ENCODE measurements around the gene SLC12A2. TPM values are rescaled to one million over a fixed set of nuclear protein-coding genes. Genes with fewer than 3 reads are reported as not detected.

The SLC12A2 gene
- total and polyA plus RNA-seq, 4 donors = 32.0 to 198 (median 86.0) TPM

DNA sequence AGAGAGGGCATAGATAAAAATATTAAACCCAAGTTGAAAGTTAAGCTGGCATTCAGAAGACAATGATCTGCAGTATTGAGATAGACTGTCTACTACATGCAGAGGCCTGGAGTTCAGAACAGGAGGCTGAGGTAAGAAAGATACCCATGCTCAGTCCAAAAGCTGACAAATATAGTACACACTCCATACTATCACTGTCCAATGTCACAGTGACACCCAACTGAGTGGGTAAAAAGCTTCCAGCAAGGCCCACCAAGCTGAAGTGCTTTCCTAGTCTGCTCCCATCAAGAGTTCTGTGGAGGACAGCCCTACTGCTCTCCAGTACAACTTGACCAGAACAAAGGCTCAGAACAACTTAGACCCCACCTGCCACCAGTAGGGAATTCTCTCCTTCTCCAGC lies 124.9 kb downstream of the SLC12A2 start:
- no peaks in the 10 kb centered on the region for H3K27me3 ChIP-seq (ENCODE audit: control insufficient read depth, insufficient read depth, low read length)
- H3K9me3 ChIP-seq (ENCODE audit: control insufficient read depth, insufficient read depth, low read length) = no peaks in the 10 kb centered on the region
- DNase-seq (ENCODE audit: low read depth in 4 of 6, low spot score in 6 of 6) = no peak
- no peaks in the 10 kb centered on the region for H3K36me3 ChIP-seq (ENCODE audit: control insufficient read depth, insufficient read depth, low read length)
- no peak overlapping the region for H3K4me3 ChIP-seq (ENCODE audit: low read depth, low read length)
- H3K4me1 ChIP-seq (ENCODE audit: control insufficient read depth, insufficient read depth, low read length) = no peaks in the 10 kb centered on the region
- no peak overlapping the region for H3K27ac ChIP-seq (ENCODE audit: low read depth, low read length)

- WGBS (ENCODE audit: insufficient coverage) = 67% methylated on average over 1 of the region's 5 CpGs
- Histone ChIP-seq H3K27me3 (ENCODE audit: control insufficient read depth, insufficient read depth, low read length) (no peaks in the 10 kb centered on the region), H3K4me3 (ENCODE audit: low read depth, low read length) (no peak overlapping the region), H3K27ac (ENCODE audit: low read depth, low read length) (no peak overlapping the region), H3K36me3 (ENCODE audit: control insufficient read depth, insufficient read depth, low read length) (no peaks in the 10 kb centered on the region), H3K4me1 (ENCODE audit: control insufficient read depth, insufficient read depth, low read length) (peaks cover 12% of the 10 kb centered on the region), H3K9me3 (ENCODE audit: control insufficient read depth, insufficient read depth, low read length) (no peaks in the 10 kb centered on the region)
- no peak for DNase-seq (ENCODE audit: low read depth in 4 of 6, low spot score in 6 of 6)
Observed at GRCh38 chr5:128212191-128212806, 128.7 kb downstream of the SLC12A2 start.

DNA sequence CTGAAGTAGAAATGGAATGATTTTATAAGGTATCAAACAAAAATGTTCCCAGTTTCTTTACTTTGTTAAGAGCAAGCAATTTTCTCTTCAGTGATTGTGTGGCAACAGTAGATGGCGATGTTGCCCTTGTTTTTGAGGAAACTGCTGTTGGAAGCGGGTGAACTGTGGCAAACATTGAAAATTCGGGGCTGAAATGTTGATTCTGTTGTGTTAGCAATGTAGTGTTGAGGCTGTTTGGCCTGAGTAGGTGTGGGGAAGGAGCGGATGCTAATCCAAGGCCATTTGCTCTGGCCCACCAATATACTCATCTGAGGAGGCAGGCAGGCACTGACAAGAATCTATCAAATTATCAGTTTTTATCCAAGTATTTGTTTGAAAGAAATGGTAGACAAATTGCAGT lies 129.8 kb downstream of the SLC12A2 start:
- DNase-seq (ENCODE audit: low read depth in 4 of 6, low spot score in 6 of 6) = peak in 5 of 6 donors; percentile 63 to 94 (median 71)
- WGBS (ENCODE audit: insufficient coverage) = 0% methylated on average over 1 of the region's 4 CpGs
- Histone ChIP-seq H3K27me3 (ENCODE audit: control insufficient read depth, insufficient read depth, low read length) (no peaks in the 10 kb centered on the region), H3K9me3 (ENCODE audit: control insufficient read depth, insufficient read depth, low read length) (no peaks in the 10 kb centered on the region), H3K4me3 (ENCODE audit: low read depth, low read length) (no peak overlapping the region), H3K4me1 (ENCODE audit: control insufficient read depth, insufficient read depth, low read length) (peaks cover 13% of the 10 kb centered on the region), H3K36me3 (ENCODE audit: control insufficient read depth, insufficient read depth, low read length) (no peaks in the 10 kb centered on the region), H3K27ac (ENCODE audit: low read depth, low read length) (no peak overlapping the region)

- Histone ChIP-seq H3K4me3 (ENCODE audit: low read depth, low read length) (no peak overlapping the region), H3K27ac (ENCODE audit: low read depth, low read length) (no peak overlapping the region), H3K9me3 (ENCODE audit: control insufficient read depth, insufficient read depth, low read length) (no peaks in the 10 kb centered on the region), H3K27me3 (ENCODE audit: control insufficient read depth, insufficient read depth, low read length) (no peaks in the 10 kb centered on the region), H3K4me1 (ENCODE audit: control insufficient read depth, insufficient read depth, low read length) (peaks cover 13% of the 10 kb centered on the region), H3K36me3 (ENCODE audit: control insufficient read depth, insufficient read depth, low read length) (no peaks in the 10 kb centered on the region)
- WGBS (ENCODE audit: insufficient coverage) = no CpG with 5 or more reads among the region's 5 CpGs
- DNase-seq (ENCODE audit: low read depth in 4 of 6, low spot score in 6 of 6) = no peak
Observed at GRCh38 chr5:128213833-128214232, 130.3 kb downstream of the SLC12A2 start.

DNA sequence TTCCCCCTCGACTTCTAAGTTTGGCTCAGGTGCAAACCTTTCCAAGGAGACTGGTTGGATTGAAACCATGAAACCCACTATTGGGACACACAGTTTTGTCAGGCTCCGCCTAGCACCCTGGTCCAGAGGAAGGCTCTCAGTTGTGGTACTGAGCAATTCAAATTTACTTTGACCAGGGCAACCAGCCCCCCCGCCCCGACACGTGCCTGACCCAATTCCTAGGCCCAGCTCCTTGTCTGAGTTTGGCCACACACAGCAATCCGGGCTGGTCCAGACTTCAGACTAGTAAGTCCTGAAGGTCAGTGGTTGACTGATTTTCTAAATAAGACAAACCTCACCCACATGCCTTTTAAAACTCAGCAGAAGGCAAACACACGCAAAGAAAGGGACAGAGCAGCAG lies 132.7 kb downstream of the SLC12A2 start:
- Histone ChIP-seq H3K27ac (ENCODE audit: low read depth, low read length) (no peak overlapping the region), H3K9me3 (ENCODE audit: control insufficient read depth, insufficient read depth, low read length) (no peaks in the 10 kb centered on the region), H3K4me1 (ENCODE audit: control insufficient read depth, insufficient read depth, low read length) (peaks cover 13% of the 10 kb centered on the region), H3K4me3 (ENCODE audit: low read depth, low read length) (no peak overlapping the region), H3K27me3 (ENCODE audit: control insufficient read depth, insufficient read depth, low read length) (no peaks in the 10 kb centered on the region), H3K36me3 (ENCODE audit: control insufficient read depth, insufficient read depth, low read length) (no peaks in the 10 kb centered on the region)
- DNase-seq (ENCODE audit: low read depth in 4 of 6, low spot score in 6 of 6) = no peak
- 78% methylated on average over 7 of the region's 7 CpGs for WGBS (ENCODE audit: insufficient coverage)

GRCh38 chr5:128216860-128217531 lies 133.4 kb downstream of the SLC12A2 start:
- 63% methylated on average over 13 of the region's 15 CpGs for WGBS (ENCODE audit: insufficient coverage)
- Histone ChIP-seq H3K27me3 (ENCODE audit: control insufficient read depth, insufficient read depth, low read length) (no peaks in the 10 kb centered on the region), H3K4me3 (ENCODE audit: low read depth, low read length) (no peak overlapping the region), H3K27ac (ENCODE audit: low read depth, low read length) (no peak overlapping the region), H3K4me1 (ENCODE audit: control insufficient read depth, insufficient read depth, low read length) (peaks cover 13% of the 10 kb centered on the region), H3K36me3 (ENCODE audit: control insufficient read depth, insufficient read depth, low read length) (no peaks in the 10 kb centered on the region), H3K9me3 (ENCODE audit: control insufficient read depth, insufficient read depth, low read length) (no peaks in the 10 kb centered on the region)
- peak in 1 of 6 donors; percentile 75 for DNase-seq (ENCODE audit: low read depth in 4 of 6, low spot score in 6 of 6)

DNA sequence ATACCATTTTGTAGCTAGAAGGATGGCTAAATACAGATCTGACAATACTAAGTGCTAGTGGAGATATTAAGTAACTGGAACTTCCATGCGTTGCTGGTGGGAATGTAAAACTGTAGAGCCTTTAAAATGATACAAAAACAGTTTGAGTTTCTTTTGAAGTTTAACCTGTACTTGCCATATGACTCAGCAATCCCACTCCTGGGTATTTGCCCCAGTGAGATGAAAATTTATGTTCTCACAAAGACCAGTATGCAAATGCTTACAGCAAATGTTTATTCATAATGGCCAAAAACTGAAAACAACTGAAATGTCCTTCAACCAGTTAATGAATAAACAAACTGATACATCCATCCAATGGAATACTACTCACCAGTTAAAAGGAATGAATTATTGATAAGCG lies 137.3 kb downstream of the SLC12A2 start:
- Histone ChIP-seq H3K27me3 (ENCODE audit: control insufficient read depth, insufficient read depth, low read length) (no peaks in the 10 kb centered on the region), H3K27ac (ENCODE audit: low read depth, low read length) (no peak overlapping the region), H3K9me3 (ENCODE audit: control insufficient read depth, insufficient read depth, low read length) (no peaks in the 10 kb centered on the region), H3K36me3 (ENCODE audit: control insufficient read depth, insufficient read depth, low read length) (no peaks in the 10 kb centered on the region), H3K4me1 (ENCODE audit: control insufficient read depth, insufficient read depth, low read length) (peaks cover 13% of the 10 kb centered on the region), H3K4me3 (ENCODE audit: low read depth, low read length) (no peak overlapping the region)
- DNase-seq (ENCODE audit: low read depth in 4 of 6, low spot score in 6 of 6) = no peak
- no CpG with 5 or more reads among the region's 2 CpGs for WGBS (ENCODE audit: insufficient coverage)

- no CpG with 5 or more reads among the region's 1 CpG for WGBS (ENCODE audit: insufficient coverage)
- Histone ChIP-seq H3K27ac (ENCODE audit: low read depth, low read length) (no peak overlapping the region), H3K9me3 (ENCODE audit: control insufficient read depth, insufficient read depth, low read length) (no peaks in the 10 kb centered on the region), H3K4me1 (ENCODE audit: control insufficient read depth, insufficient read depth, low read length) (peaks cover 6% of the 10 kb centered on the region), H3K36me3 (ENCODE audit: control insufficient read depth, insufficient read depth, low read length) (no peaks in the 10 kb centered on the region), H3K4me3 (ENCODE audit: low read depth, low read length) (no peak overlapping the region), H3K27me3 (ENCODE audit: control insufficient read depth, insufficient read depth, low read length) (no peaks in the 10 kb centered on the region)
- DNase-seq (ENCODE audit: low read depth in 4 of 6, low spot score in 6 of 6) = no peak
Observed at GRCh38 chr5:128224336-128224735, 140.8 kb downstream of the SLC12A2 start.

GRCh38 chr5:128225245-128226030 lies 141.9 kb downstream of the SLC12A2 start:
- Histone ChIP-seq H3K27ac (ENCODE audit: low read depth, low read length) (no peak overlapping the region), H3K4me3 (ENCODE audit: low read depth, low read length) (no peak overlapping the region), H3K36me3 (ENCODE audit: control insufficient read depth, insufficient read depth, low read length) (no peaks in the 10 kb centered on the region), H3K27me3 (ENCODE audit: control insufficient read depth, insufficient read depth, low read length) (no peaks in the 10 kb centered on the region), H3K4me1 (ENCODE audit: control insufficient read depth, insufficient read depth, low read length) (peaks cover 6% of the 10 kb centered on the region), H3K9me3 (ENCODE audit: control insufficient read depth, insufficient read depth, low read length) (peaks cover 2% of the 10 kb centered on the region)
- WGBS (ENCODE audit: insufficient coverage) = 80% methylated on average over 2 of the region's 2 CpGs
- no peak for DNase-seq (ENCODE audit: low read depth in 4 of 6, low spot score in 6 of 6)

All from spinal cord (tissue), 10 donors.